Keratinocyte (primary cell): ENCODE results near the gene MXRA7.

Experiments used
- CTCF ChIP-seq, 3 experiments: IDR thresholded peaks in 1 of 3; conservative IDR thresholded peaks in 1 of 3; optimal IDR thresholded peaks in 1 of 3; 2 replicates in 2 of 3; 3 replicates in 1 of 3; pipeline versions ENCODE3 to v1.5.1; 2011; ENCODE audit warnings: low read length in 3 of 3, mild to moderate bottlenecking in 3 of 3, moderate library complexity in 2 of 3, control low read depth in 1 of 3, inconsistent platforms in 1 of 3; ENCODE audit not compliant: insufficient read depth in 2 of 3; ENCODE audit errors: extremely low read depth in 1 of 3
- EZH2 ChIP-seq: IDR thresholded peaks from one replicate; pipeline ENCODE4 v1.6.1; 2012; ENCODE audit warnings: inconsistent platforms, mild to moderate bottlenecking, low read length, moderate library complexity

DNA sequence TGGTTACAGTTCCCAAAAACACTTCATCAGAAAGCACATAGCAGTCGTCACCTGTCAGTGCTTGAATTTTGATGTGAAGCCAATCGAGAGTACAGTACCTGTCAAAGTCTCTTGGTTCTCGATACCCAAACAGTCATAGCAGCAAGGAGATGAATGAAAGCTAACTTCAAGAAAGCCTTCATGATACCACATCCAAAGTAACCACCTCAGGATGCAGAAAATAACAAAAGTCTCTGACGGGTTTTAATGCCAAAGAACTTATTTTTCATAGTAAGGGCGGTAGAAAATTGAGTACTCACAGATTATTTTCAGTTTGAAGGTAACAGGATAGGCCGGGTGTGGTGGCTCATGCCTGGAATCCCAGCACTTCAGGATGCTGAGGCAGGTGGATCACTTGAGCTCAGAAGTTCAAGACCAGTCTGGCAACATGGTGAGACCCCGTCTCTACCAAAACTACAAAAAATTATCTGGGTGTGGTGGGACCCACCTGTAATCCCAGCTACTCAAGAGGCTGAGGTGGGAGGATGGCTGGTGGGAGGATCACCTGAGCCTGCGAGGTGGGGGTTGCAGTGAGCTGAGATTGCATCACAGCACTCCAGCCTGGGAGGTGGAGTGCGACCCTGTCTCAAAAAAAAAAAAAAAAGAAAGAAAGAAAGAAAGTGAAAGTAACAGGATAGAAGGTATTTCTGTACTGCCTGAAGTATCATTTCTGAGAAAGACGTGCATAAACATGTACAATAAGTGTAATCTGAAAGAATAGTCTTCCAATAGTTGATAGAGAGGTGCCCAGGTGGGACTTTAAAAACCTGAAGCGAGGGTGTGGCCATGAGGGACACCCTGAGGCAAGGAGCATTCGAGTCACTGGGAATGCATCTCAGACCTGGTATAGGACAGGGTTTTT lies 42.5 kb upstream of the MXRA7 start:
- TF ChIP-seq CTCF (optimal IDR thresholded peaks at IDR 0.05 in 1 of 3, IDR thresholded peaks at IDR 0.05 in 1 of 3, conservative IDR thresholded peaks at IDR 0.05 in 1 of 3; ENCODE audit: extremely low read depth in 1 of 3, insufficient read depth in 2 of 3, low read length in 3 of 3) (no peak), EZH2 (no peak)
